ENCODE data around the gene TMEM176B. TPM values are rescaled to one million over a fixed set of nuclear protein-coding genes. Genes with fewer than 3 reads are reported as not detected.

The TMEM176B gene
- total RNA-seq, 1 experiment from 2014 or later, result 0.31 TPM

DNA sequence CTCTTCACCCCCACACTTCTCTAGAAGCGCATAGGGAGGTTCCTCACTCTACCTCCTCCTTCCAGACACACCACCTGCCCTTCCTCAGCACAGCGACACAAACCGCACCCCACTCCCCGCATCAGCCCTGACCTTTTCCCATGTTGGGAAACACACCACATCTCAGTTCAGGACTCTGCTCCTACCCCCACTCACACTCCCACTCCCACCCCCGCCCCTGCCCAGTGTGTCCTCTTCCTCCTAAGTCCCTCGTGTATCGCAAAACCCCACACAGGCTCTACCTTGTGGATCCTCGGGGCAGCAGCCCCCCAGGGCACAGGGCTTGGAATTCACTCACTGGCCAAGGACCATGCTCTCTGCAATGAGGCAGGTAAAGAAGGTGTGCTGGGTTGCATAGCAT, 47.9 kb upstream of the TMEM176B start:
- BruUV-seq (replicated peaks), result no TSS peak
- TF ChIP-seq SIN3A (IDR thresholded peaks at IDR 0.05; ENCODE audit: borderline replicate concordance, insufficient read depth, low read depth, low read length) (no peak), TCF7L2 (IDR thresholded peaks at IDR 0.05; ENCODE audit: low read depth, low read length) (no peak), POLR2AphosphoS5 (IDR thresholded peaks at IDR 0.05; ENCODE audit: low read depth, low read length) (no peak)
- TF ChIP-seq, protein P1, sequence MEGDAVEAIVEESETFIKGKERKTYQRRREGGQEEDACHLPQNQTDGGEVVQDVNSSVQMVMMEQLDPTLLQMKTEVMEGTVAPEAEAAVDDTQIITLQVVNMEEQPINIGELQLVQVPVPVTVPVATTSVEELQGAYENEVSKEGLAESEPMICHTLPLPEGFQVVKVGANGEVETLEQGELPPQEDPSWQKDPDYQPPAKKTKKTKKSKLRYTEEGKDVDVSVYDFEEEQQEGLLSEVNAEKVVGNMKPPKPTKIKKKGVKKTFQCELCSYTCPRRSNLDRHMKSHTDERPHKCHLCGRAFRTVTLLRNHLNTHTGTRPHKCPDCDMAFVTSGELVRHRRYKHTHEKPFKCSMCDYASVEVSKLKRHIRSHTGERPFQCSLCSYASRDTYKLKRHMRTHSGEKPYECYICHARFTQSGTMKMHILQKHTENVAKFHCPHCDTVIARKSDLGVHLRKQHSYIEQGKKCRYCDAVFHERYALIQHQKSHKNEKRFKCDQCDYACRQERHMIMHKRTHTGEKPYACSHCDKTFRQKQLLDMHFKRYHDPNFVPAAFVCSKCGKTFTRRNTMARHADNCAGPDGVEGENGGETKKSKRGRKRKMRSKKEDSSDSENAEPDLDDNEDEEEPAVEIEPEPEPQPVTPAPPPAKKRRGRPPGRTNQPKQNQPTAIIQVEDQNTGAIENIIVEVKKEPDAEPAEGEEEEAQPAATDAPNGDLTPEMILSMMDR (IDR thresholded peaks at IDR 0.05), result no peak
- TF ChIP-seq, protein P2, sequence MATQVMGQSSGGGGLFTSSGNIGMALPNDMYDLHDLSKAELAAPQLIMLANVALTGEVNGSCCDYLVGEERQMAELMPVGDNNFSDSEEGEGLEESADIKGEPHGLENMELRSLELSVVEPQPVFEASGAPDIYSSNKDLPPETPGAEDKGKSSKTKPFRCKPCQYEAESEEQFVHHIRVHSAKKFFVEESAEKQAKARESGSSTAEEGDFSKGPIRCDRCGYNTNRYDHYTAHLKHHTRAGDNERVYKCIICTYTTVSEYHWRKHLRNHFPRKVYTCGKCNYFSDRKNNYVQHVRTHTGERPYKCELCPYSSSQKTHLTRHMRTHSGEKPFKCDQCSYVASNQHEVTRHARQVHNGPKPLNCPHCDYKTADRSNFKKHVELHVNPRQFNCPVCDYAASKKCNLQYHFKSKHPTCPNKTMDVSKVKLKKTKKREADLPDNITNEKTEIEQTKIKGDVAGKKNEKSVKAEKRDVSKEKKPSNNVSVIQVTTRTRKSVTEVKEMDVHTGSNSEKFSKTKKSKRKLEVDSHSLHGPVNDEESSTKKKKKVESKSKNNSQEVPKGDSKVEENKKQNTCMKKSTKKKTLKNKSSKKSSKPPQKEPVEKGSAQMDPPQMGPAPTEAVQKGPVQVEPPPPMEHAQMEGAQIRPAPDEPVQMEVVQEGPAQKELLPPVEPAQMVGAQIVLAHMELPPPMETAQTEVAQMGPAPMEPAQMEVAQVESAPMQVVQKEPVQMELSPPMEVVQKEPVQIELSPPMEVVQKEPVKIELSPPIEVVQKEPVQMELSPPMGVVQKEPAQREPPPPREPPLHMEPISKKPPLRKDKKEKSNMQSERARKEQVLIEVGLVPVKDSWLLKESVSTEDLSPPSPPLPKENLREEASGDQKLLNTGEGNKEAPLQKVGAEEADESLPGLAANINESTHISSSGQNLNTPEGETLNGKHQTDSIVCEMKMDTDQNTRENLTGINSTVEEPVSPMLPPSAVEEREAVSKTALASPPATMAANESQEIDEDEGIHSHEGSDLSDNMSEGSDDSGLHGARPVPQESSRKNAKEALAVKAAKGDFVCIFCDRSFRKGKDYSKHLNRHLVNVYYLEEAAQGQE (IDR thresholded peaks at IDR 0.05; ENCODE audit: insufficient read depth in 1 of 2, low read depth in 2 of 2, low read length in 1 of 2), result no peak
- in situ Hi-C loops (cut with HindIII; ENCODE audit: low pct_unique_long_range_greater_than_20kb, low sequenced_read_pairs) (no loop called here), intact Hi-C loops (cut with micrococcal nuclease; ENCODE audit: unreplicated experiment) (no loop called here)
- H3K36me3 ChIP-seq (ENCODE audit: control insufficient read depth, insufficient read depth, low read length), result no peaks in the 10 kb centered on the region
- no peaks in the 10 kb centered on the region for H3K9me3 ChIP-seq (ENCODE audit: control insufficient read depth, insufficient read depth, low read depth, low read length)
- DNase-seq (ENCODE audit: low read depth, low spot score) (no peak), ATAC-seq (no peak)
- ChIA-PET POLR2A (no interaction called here), CTCF (no interaction called here)
- H3K27ac ChIP-seq (ENCODE audit: low read length), result no peak overlapping the region
- no peaks in the 10 kb centered on the region for H3K4me1 ChIP-seq (ENCODE audit: control insufficient read depth, insufficient read depth, low read length)
- no peak overlapping the region for H3K4me3 ChIP-seq (ENCODE audit: low read depth in 2 of 2, low read length in 2 of 2)
- peaks cover 10% of the 10 kb centered on the region for H3K27me3 ChIP-seq (ENCODE audit: control insufficient read depth, insufficient read depth, low read length)

GRCh38 chr7:150847536-150847935, 47.4 kb upstream of the TMEM176B start:
- H3K27ac ChIP-seq (ENCODE audit: low read length), result no peak overlapping the region
- no peaks in the 10 kb centered on the region for H3K4me1 ChIP-seq (ENCODE audit: control insufficient read depth, insufficient read depth, low read length)
- H3K9me3 ChIP-seq (ENCODE audit: control insufficient read depth, insufficient read depth, low read depth, low read length), result no peaks in the 10 kb centered on the region
- CTCF ChIA-PET, result no interaction called here
- H3K27me3 ChIP-seq (ENCODE audit: control insufficient read depth, insufficient read depth, low read length), result peaks cover 4% of the 10 kb centered on the region
- TF ChIP-seq, protein P2 (IDR thresholded peaks at IDR 0.05; ENCODE audit: insufficient read depth in 1 of 2, low read depth in 2 of 2, low read length in 1 of 2), result no peak
- TF ChIP-seq TCF7L2 (IDR thresholded peaks at IDR 0.05; ENCODE audit: low read depth, low read length), result no peak
- in situ Hi-C loops (cut with HindIII; ENCODE audit: low pct_unique_long_range_greater_than_20kb, low sequenced_read_pairs), result no loop called here
- BruUV-seq (replicated peaks), result no TSS peak
- H3K4me3 ChIP-seq (ENCODE audit: low read depth in 2 of 2, low read length in 2 of 2), result no peak overlapping the region
- intact Hi-C loops (cut with micrococcal nuclease; ENCODE audit: unreplicated experiment), result no loop called here
- ATAC-seq, result no peak
- POLR2A ChIA-PET, result no interaction called here
- no peaks in the 10 kb centered on the region for H3K36me3 ChIP-seq (ENCODE audit: control insufficient read depth, insufficient read depth, low read length)
- no peak for DNase-seq (ENCODE audit: low read depth, low spot score)
